GM10266 (cell line): ENCODE results near the gene STON2.

Experiments used
- DNase-seq: peaks from one replicate; pipeline ENCODE4 v3.0.0; 2012; ENCODE audit errors: extremely low spot score
- CTCF ChIP-seq: IDR thresholded peaks from 2 replicates; pipeline ENCODE4 v1.5.1; 2012; ENCODE audit warnings: mild to moderate bottlenecking, low read depth; ENCODE audit not compliant: control insufficient read depth, insufficient read depth; ENCODE audit errors: missing control alignments

STON2 gene

GRCh38 chr14:81303258-81303935 is 96.7 kb downstream of the STON2 start:
- no peak for TF ChIP-seq CTCF
- DNase-seq, result peak; percentile 25

GRCh38 chr14:81302638-81303037 is 97.5 kb downstream of the STON2 start:
- TF ChIP-seq CTCF, result no peak
- DNase-seq, result no peak

- DNase-seq, result no peak
- TF ChIP-seq CTCF, result no peak
Measured at GRCh38 chr14:81301813-81302212, 98.3 kb downstream of the STON2 start.

- DNase-seq, result no peak
- no peak for TF ChIP-seq CTCF
Measured at GRCh38 chr14:81301371-81301770, 98.8 kb downstream of the STON2 start.

- no peak for TF ChIP-seq CTCF
- no peak for DNase-seq
Measured at GRCh38 chr14:81298911-81299310, 101.2 kb downstream of the STON2 start.

- no peak for TF ChIP-seq CTCF
- DNase-seq, result no peak
Measured at GRCh38 chr14:81298122-81298521, 102.0 kb downstream of the STON2 start.

- TF ChIP-seq CTCF, result no peak
- no peak for DNase-seq
Measured at GRCh38 chr14:81295958-81296923, 103.9 kb downstream of the STON2 start.
